ENCODE data around the gene CDKN1A.

CDKN1A gene

GRCh38 chr6:36716476-36717093 is 38.1 kb downstream of the CDKN1A start:
- no peak overlapping the region for H2AFZ ChIP-seq (ENCODE audit: low read depth, low read length)
- no peaks in the 10 kb centered on the region for H3K9me3 ChIP-seq (ENCODE audit: insufficient read depth, low read length)
- no peaks in the 10 kb centered on the region for H3K79me2 ChIP-seq (ENCODE audit: low read length)
- no peaks in the 10 kb centered on the region for H4K20me1 ChIP-seq (ENCODE audit: insufficient read depth, low read length)
- no peaks in the 10 kb centered on the region for H3K27me3 ChIP-seq (ENCODE audit: low read depth, low read length)
- no peak overlapping the region for H3K9ac ChIP-seq (ENCODE audit: low read length)
- H3K27ac ChIP-seq (ENCODE audit: low read length): no peak overlapping the region
- H3K4me3 ChIP-seq (ENCODE audit: low read length): no peak overlapping the region
- H3K4me2 ChIP-seq (ENCODE audit: low read length): no peak overlapping the region
- TF ChIP-seq CTCF (IDR thresholded peaks at IDR 0.05; ENCODE audit: low read depth, low read length) (no peak), EZH2phosphoT487 (IDR thresholded peaks at IDR 0.05; ENCODE audit: low read depth) (no peak)
- H3K4me1 ChIP-seq (ENCODE audit: low read length): peaks cover 16% of the 10 kb centered on the region
- no peaks in the 10 kb centered on the region for H3K36me3 ChIP-seq (replicated peaks; ENCODE audit: low read depth, low read length)

GRCh38 chr6:36717231-36717825 is 38.8 kb downstream of the CDKN1A start:
- Histone ChIP-seq H3K9me3 (ENCODE audit: insufficient read depth, low read length) (no peaks in the 10 kb centered on the region), H3K36me3 (replicated peaks; ENCODE audit: low read depth, low read length) (no peaks in the 10 kb centered on the region), H3K4me1 (ENCODE audit: low read length) (peaks cover 16% of the 10 kb centered on the region), H3K27ac (ENCODE audit: low read length) (no peak overlapping the region), H3K9ac (ENCODE audit: low read length) (no peak overlapping the region), H3K4me2 (ENCODE audit: low read length) (no peak overlapping the region), H3K79me2 (ENCODE audit: low read length) (no peaks in the 10 kb centered on the region), H4K20me1 (ENCODE audit: insufficient read depth, low read length) (no peaks in the 10 kb centered on the region), H3K4me3 (ENCODE audit: low read length) (no peak overlapping the region), H3K27me3 (ENCODE audit: low read depth, low read length) (no peaks in the 10 kb centered on the region), H2AFZ (ENCODE audit: low read depth, low read length) (no peak overlapping the region)
- TF ChIP-seq EZH2phosphoT487 (IDR thresholded peaks at IDR 0.05; ENCODE audit: low read depth): no peak
- TF ChIP-seq CTCF (IDR thresholded peaks at IDR 0.05; ENCODE audit: low read depth, low read length): no peak

GRCh38 chr6:36717871-36718540 is 39.5 kb downstream of the CDKN1A start:
- H3K4me3 ChIP-seq (ENCODE audit: low read length): no peak overlapping the region
- no peak overlapping the region for H3K9ac ChIP-seq (ENCODE audit: low read length)
- no peaks in the 10 kb centered on the region for H3K27me3 ChIP-seq (ENCODE audit: low read depth, low read length)
- no peaks in the 10 kb centered on the region for H4K20me1 ChIP-seq (ENCODE audit: insufficient read depth, low read length)
- H3K36me3 ChIP-seq (replicated peaks; ENCODE audit: low read depth, low read length): no peaks in the 10 kb centered on the region
- TF ChIP-seq EZH2phosphoT487 (IDR thresholded peaks at IDR 0.05; ENCODE audit: low read depth) (no peak), CTCF (IDR thresholded peaks at IDR 0.05; ENCODE audit: low read depth, low read length) (no peak)
- H3K4me2 ChIP-seq (ENCODE audit: low read length): no peak overlapping the region
- H3K9me3 ChIP-seq (ENCODE audit: insufficient read depth, low read length): no peaks in the 10 kb centered on the region
- no peak overlapping the region for H3K27ac ChIP-seq (ENCODE audit: low read length)
- no peaks in the 10 kb centered on the region for H3K79me2 ChIP-seq (ENCODE audit: low read length)
- no peak overlapping the region for H2AFZ ChIP-seq (ENCODE audit: low read depth, low read length)
- peaks cover 16% of the 10 kb centered on the region for H3K4me1 ChIP-seq (ENCODE audit: low read length)

GRCh38 chr6:36718560-36718959 is 40.0 kb downstream of the CDKN1A start:
- Histone ChIP-seq H3K4me1 (ENCODE audit: low read length) (peaks cover 16% of the 10 kb centered on the region), H3K9ac (ENCODE audit: low read length) (no peak overlapping the region), H3K4me2 (ENCODE audit: low read length) (no peak overlapping the region), H3K27me3 (ENCODE audit: low read depth, low read length) (no peaks in the 10 kb centered on the region), H3K79me2 (ENCODE audit: low read length) (no peaks in the 10 kb centered on the region), H3K4me3 (ENCODE audit: low read length) (no peak overlapping the region), H2AFZ (ENCODE audit: low read depth, low read length) (no peak overlapping the region), H3K27ac (ENCODE audit: low read length) (no peak overlapping the region), H4K20me1 (ENCODE audit: insufficient read depth, low read length) (no peaks in the 10 kb centered on the region), H3K36me3 (replicated peaks; ENCODE audit: low read depth, low read length) (no peaks in the 10 kb centered on the region), H3K9me3 (ENCODE audit: insufficient read depth, low read length) (no peaks in the 10 kb centered on the region)
- TF ChIP-seq CTCF (IDR thresholded peaks at IDR 0.05; ENCODE audit: low read depth, low read length) (no peak), EZH2phosphoT487 (IDR thresholded peaks at IDR 0.05; ENCODE audit: low read depth) (no peak)

Data from OCI-LY3 (cell line).